PC-9 (cell line): ENCODE measurements around the gene TM4SF5. TPM values are rescaled to one million over a fixed set of nuclear protein-coding genes. Genes with fewer than 3 reads are reported as not detected.

Experiments
- BruUV-seq: library from RNA; stranded (reverse); fragments of 400-500 nt; replicated peaks from 2 replicates; lab custom pipeline; 2021; lab: Mats Ljungman, UMichigan
- CTCF ChIA-PET: fragments of 300-600 bp; sonication (Branson Sonifier 250); formaldehyde crosslinking; loops from one replicate; lab custom pipeline; 2022; ENCODE audit warnings: antibody characterized with exemption; lab: Charles Lee
- POLR2A ChIA-PET: fragments of 300-600 bp; sonication (Branson Sonifier 250); formaldehyde crosslinking; loops from one replicate; lab custom pipeline; 2022; ENCODE audit warnings: antibody characterized with exemption; ENCODE audit not compliant: unreplicated experiment; lab: Charles Lee
- DNase-seq, 2 experiments: peaks; one replicate each; pipeline versions ENCODE4 v3.0.0 to v3.0.0-alpha.2; 2015 to 2022; ENCODE audit warnings: mixed read lengths in 1 of 2
- H2AFZ ChIP-seq: fragments of 200-600 bp; sonication (generic); 2 replicates; pipeline ENCODE4 v1.8.1; 2017; ENCODE audit warnings: antibody characterized with exemption
- H3F3A ChIP-seq: fragments of 200-600 bp; sonication (generic); 2 replicates; pipeline ENCODE4 v1.8.1; 2017; ENCODE audit warnings: antibody characterized with exemption, mild to moderate bottlenecking, low read depth; ENCODE audit not compliant: insufficient read depth
- H3K27ac ChIP-seq: fragments of 200-600 bp; sonication (generic); 2 replicates; pipeline ENCODE4 v1.6.1; 2016; ENCODE audit warnings: mixed run types
- H3K27me3 ChIP-seq: fragments of 200-600 bp; sonication (generic); 2 replicates; pipeline ENCODE4 v1.6.1; 2016; ENCODE audit warnings: low read depth, mixed run types; ENCODE audit not compliant: insufficient read depth
- H3K36me3 ChIP-seq: fragments of 200-600 bp; sonication (generic); 2 replicates; pipeline ENCODE4 v1.6.1; 2016; ENCODE audit warnings: low read depth, mixed run types
- H3K4me1 ChIP-seq: fragments of 200-600 bp; sonication (generic); replicated peaks from 2 replicates; pipeline ENCODE4 v1.6.1; 2016; ENCODE audit warnings: mixed run types; ENCODE audit not compliant: insufficient read depth
- H3K4me2 ChIP-seq: fragments of 200-600 bp; sonication (generic); 2 replicates; pipeline ENCODE4 v1.6.1; 2017; ENCODE audit warnings: mixed run types
- H3K4me3 ChIP-seq: fragments of 200-600 bp; sonication (generic); 2 replicates; pipeline ENCODE4 v1.6.1; 2016; ENCODE audit warnings: mixed run types
- H3K79me2 ChIP-seq: fragments of 200-600 bp; sonication (generic); 2 replicates; pipeline ENCODE4 v1.6.1; 2017; ENCODE audit warnings: low read depth, mixed run types
- H3K9me2 ChIP-seq: fragments of 200-600 bp; sonication (generic); 2 replicates; pipeline ENCODE4 v1.8.1; 2017; ENCODE audit warnings: mild to moderate bottlenecking; ENCODE audit not compliant: insufficient read depth
- H3K9me3 ChIP-seq: fragments of 200-600 bp; sonication (generic); 2 replicates; pipeline ENCODE4 v1.8.1; 2016; ENCODE audit warnings: low read depth; ENCODE audit not compliant: insufficient read depth
- H4K20me1 ChIP-seq: fragments of 200-600 bp; sonication (generic); 2 replicates; pipeline ENCODE4 v1.8.1; 2017; ENCODE audit not compliant: insufficient read depth
- CTCF ChIP-seq: fragments of 200-600 bp; sonication (generic); conservative IDR thresholded peaks from 2 replicates; pipeline ENCODE4 v1.6.1; 2017; ENCODE audit warnings: mixed run types, antibody characterized with exemption, mild to moderate bottlenecking, moderate library complexity
- EZH2 ChIP-seq: fragments of 200-600 bp; sonication (generic); IDR thresholded peaks from 2 replicates; pipeline ENCODE4 v1.8.0; 2017; ENCODE audit warnings: antibody characterized with exemption, low read depth
- intact Hi-C: fragments of 100-400 bp; cut with micrococcal nuclease; formaldehyde crosslinking; loops from one replicate; pipeline ENCODE4 v1.10.0; 2022; ENCODE audit not compliant: unreplicated experiment
- total RNA-seq: library from RNA; stranded (reverse); gene quantifications from 2 replicates; pipeline ENCODE4 v1.2.3, GENCODE V29; 2021

The TM4SF5 gene
- total RNA-seq, 1 experiment from 2014 or later: not detected

GRCh38 chr17:4740025-4740351 is 31.7 kb upstream of the TM4SF5 start:
- Histone ChIP-seq H3K79me2 (no peaks in the 10 kb centered on the region), H3F3A (peaks cover 8% of the 10 kb centered on the region), H3K4me1 (peaks cover 12% of the 10 kb centered on the region; the same call in 1 of the 2 replicates), H3K27ac (no peak overlapping the region), H3K36me3 (no peaks in the 10 kb centered on the region), H4K20me1 (no peaks in the 10 kb centered on the region), H3K4me3 (peak overlapping the region; percentile 95; the same call in 1 of the 2 replicates), H3K4me2 (peak overlapping the region; percentile 87), H3K9me2 (no peaks in the 10 kb centered on the region), H2AFZ (peak overlapping the region; percentile 96; the same call in 1 of the 2 replicates), H3K9me3 (no peaks in the 10 kb centered on the region), H3K27me3 (0 out of 2 replicates have a peak, but pooled peaks cover 6% of the 10 kb centered on the region)
- TF ChIP-seq CTCF: no peak
- no peak for TF ChIP-seq EZH2
- ChIA-PET POLR2A (no interaction called here), CTCF (no interaction called here)
- BruUV-seq: no TSS peak
- intact Hi-C loops: no loop called here
- no peak for DNase-seq

- Histone ChIP-seq H3K4me2 (peak overlapping the region; percentile 87), H2AFZ (no peak overlapping the region), H4K20me1 (no peaks in the 10 kb centered on the region), H3K9me3 (no peaks in the 10 kb centered on the region), H3K27me3 (0 out of 2 replicates have a peak, but pooled peaks cover 6% of the 10 kb centered on the region), H3K27ac (no peak overlapping the region), H3K9me2 (no peaks in the 10 kb centered on the region), H3K4me1 (peaks cover 12% of the 10 kb centered on the region; the same call in 1 of the 2 replicates), H3K4me3 (no peak overlapping the region), H3F3A (peaks cover 8% of the 10 kb centered on the region), H3K79me2 (no peaks in the 10 kb centered on the region), H3K36me3 (no peaks in the 10 kb centered on the region)
- intact Hi-C loops: no loop called here
- POLR2A ChIA-PET: interaction anchor here (0.7 kb wide), 1 partner anchor 179 kb away, joined by 5 read pairs; no protein-coding TSS in a partner anchor
- no peak for DNase-seq
- CTCF ChIA-PET: no interaction called here
- no TSS peak for BruUV-seq
- no peak for TF ChIP-seq EZH2
Observed at GRCh38 chr17:4740584-4740983, 31.1 kb upstream of the TM4SF5 start.

GRCh38 chr17:4741544-4741943 is 30.1 kb upstream of the TM4SF5 start:
- ChIA-PET CTCF (no interaction called here), POLR2A (interaction anchor here (0.7 kb wide), 1 partner anchor 12 kb away, joined by 3 read pairs; no protein-coding TSS in a partner anchor)
- Histone ChIP-seq H2AFZ (no peak overlapping the region), H3K4me2 (no peak overlapping the region), H4K20me1 (no peaks in the 10 kb centered on the region), H3K27me3 (0 out of 2 replicates have a peak, but pooled peaks cover 6% of the 10 kb centered on the region), H3K9me2 (no peaks in the 10 kb centered on the region), H3K4me1 (peaks cover 12% of the 10 kb centered on the region; the same call in 1 of the 2 replicates), H3K79me2 (no peaks in the 10 kb centered on the region), H3K27ac (no peak overlapping the region), H3K36me3 (no peaks in the 10 kb centered on the region), H3K4me3 (no peak overlapping the region), H3K9me3 (no peaks in the 10 kb centered on the region), H3F3A (peaks cover 8% of the 10 kb centered on the region)
- no TSS peak for BruUV-seq
- no peak for DNase-seq
- no peak for TF ChIP-seq CTCF
- no peak for TF ChIP-seq EZH2
- intact Hi-C loops: no loop called here
